Measurements from ENCODE around the gene RASGRF1.
"Not testable (repeated sequence)": the region's sequence is repeated elsewhere in the genome, so short reads cannot be mapped to it uniquely, and the experiment has no call there.

Gene RASGRF1

DNA sequence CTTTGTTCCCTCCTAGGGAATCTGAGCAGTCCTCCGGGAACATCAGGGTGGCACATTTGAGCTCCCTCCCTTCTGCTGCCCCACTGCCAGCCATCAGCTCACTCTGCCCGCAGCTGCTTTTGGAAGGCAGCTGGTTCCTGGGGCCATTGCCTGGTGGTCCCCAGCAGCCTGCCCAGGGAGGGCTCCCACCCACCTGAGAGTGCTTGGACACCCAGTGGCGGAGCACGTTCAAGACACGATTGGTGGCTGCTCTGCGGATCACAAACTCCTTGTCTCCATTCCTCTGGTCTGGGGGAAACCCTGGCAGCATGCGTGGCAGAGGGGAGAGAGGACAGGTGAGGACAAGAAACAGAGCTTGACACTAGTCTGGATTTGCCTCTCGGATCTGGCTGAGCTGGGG, 92.1 kb downstream of the RASGRF1 start:
- DNase-seq (ENCODE audit: low read depth) = no peak
- TF ChIP-seq, protein P1, sequence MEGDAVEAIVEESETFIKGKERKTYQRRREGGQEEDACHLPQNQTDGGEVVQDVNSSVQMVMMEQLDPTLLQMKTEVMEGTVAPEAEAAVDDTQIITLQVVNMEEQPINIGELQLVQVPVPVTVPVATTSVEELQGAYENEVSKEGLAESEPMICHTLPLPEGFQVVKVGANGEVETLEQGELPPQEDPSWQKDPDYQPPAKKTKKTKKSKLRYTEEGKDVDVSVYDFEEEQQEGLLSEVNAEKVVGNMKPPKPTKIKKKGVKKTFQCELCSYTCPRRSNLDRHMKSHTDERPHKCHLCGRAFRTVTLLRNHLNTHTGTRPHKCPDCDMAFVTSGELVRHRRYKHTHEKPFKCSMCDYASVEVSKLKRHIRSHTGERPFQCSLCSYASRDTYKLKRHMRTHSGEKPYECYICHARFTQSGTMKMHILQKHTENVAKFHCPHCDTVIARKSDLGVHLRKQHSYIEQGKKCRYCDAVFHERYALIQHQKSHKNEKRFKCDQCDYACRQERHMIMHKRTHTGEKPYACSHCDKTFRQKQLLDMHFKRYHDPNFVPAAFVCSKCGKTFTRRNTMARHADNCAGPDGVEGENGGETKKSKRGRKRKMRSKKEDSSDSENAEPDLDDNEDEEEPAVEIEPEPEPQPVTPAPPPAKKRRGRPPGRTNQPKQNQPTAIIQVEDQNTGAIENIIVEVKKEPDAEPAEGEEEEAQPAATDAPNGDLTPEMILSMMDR (IDR thresholded peaks at IDR 0.05; ENCODE audit: insufficient read depth, low read depth, low read length, missing control alignments) = no peak
- no peak overlapping the region for H3K4me3 ChIP-seq (ENCODE audit: low read depth, low read length)

DNA sequence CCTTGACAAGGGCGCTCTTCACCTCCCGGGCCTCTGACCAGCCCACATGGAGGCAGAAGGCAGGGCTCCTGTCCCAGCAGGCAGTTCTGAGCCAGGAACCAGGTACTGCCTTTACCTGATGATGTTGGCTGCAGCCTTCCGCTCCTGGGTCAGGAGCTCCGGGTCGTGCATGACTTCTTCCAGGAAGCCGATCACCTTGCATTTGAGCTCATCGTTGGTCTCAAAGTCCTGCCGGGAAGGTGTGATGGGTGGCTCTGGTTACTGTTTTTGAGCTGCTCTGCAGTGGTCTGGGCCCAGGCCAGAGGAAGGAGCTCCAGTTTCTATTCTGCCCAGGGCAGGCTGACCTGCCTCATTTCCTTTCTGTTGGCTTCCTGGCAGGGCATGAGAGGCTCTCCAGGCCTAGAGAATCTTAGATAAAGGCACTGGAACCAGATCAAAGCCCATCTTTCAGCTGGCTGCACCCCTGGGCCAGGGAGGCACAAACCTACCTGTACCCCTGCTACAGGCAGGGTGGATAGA, 92.5 kb downstream of the RASGRF1 start:
- no peak for DNase-seq (ENCODE audit: low read depth)
- TF ChIP-seq, protein P1 (IDR thresholded peaks at IDR 0.05; ENCODE audit: insufficient read depth, low read depth, low read length, missing control alignments) = no peak
- no peak overlapping the region for H3K4me3 ChIP-seq (ENCODE audit: low read depth, low read length)

DNA sequence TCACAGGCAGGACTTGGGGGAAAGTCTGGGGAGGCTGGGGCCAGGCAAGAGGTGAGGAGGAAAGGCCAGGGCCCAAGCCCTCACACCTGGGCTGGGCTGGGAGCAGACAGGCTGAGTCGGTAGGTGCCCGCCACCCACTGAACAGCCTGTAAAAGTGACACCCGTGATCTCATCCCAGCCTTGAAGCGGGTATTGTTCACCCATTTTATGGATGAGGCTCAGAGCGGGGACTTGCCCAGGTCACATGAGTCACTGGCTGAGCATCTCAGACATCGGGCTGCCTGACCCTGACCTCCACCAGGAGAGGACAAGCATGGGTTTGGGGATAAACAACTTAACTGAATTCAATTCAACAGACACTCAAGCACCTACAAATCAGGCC, 93.7 kb downstream of the RASGRF1 start:
- H3K4me3 ChIP-seq (ENCODE audit: low read depth, low read length) = no peak overlapping the region
- TF ChIP-seq, protein P1 (IDR thresholded peaks at IDR 0.05; ENCODE audit: insufficient read depth, low read depth, low read length, missing control alignments) = no peak
- no peak for DNase-seq (ENCODE audit: low read depth)

DNA sequence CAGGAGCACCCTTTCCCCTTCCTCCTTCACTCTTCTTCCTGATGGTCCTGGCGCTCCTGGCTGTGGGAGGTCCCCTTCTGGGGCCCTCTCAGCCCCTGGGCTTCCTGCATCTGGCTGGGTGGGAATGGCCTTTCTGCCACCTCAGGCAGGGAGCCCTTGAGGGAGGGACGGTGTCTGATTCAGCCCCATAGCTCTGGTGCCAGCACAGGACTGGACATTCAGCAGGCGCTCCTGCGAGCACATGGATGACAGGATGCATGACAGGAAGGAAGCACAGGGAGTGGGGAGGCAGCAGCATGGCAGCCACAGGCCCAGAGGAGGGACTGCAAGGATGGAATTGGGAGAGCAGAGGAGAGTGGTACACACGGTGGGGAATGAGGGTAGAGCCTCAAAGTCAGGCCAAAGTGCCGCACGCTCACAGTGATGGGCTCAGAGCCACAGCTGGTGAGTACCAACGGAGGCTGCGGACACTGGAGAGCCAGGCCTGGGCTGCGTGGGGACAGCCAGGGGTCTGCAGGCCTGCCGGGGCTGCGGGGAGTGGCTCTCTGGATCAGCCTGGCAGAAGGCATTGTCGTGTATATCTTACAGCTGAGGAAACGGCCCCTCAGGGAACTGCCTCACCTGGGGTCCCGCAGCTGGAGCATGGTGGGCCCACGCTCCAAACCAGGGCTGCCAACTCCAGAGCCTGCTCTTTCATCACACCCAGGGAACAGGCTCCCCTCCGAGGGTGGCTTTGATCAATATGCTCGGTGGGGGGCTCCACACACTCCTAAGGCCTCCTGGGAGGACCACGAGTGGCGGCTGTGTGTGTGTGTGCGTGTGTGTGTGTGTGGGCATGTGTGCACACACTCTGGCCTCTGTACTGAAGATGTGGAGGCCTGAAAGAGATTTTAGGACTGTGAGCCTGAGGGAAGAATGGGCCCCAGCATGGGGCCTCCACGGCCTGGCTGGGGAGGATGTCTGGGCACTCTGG, 94.4 kb downstream of the RASGRF1 start:
- H3K4me3 ChIP-seq (ENCODE audit: low read depth, low read length) = no peak overlapping the region
- no peak for DNase-seq (ENCODE audit: low read depth)
- TF ChIP-seq, protein P1 (IDR thresholded peaks at IDR 0.05; ENCODE audit: insufficient read depth, low read depth, low read length, missing control alignments) = no peak

DNA sequence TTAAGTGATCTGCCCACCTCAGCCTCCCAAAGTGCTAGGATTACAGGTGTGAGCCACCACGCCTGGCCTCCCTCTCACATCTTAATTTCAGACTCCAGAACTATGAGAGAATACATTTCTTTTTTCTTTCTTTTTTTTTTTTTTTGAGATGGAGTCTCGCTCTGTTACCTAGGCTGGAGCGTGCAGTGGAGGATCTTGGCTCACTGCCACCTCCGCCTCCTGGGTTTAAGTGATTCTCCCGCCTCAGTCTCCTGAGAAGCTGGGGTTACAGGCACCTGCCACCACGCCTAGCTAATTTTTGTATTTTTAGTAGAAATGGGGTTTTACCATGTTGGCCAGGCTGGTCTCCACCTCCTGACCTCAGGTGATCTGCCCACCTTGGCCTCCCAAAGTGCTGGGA, 95.4 kb downstream of the RASGRF1 start:
- DNase-seq (ENCODE audit: low read depth); H3K4me3 ChIP-seq (ENCODE audit: low read depth, low read length): not testable (repeated sequence)

DNA sequence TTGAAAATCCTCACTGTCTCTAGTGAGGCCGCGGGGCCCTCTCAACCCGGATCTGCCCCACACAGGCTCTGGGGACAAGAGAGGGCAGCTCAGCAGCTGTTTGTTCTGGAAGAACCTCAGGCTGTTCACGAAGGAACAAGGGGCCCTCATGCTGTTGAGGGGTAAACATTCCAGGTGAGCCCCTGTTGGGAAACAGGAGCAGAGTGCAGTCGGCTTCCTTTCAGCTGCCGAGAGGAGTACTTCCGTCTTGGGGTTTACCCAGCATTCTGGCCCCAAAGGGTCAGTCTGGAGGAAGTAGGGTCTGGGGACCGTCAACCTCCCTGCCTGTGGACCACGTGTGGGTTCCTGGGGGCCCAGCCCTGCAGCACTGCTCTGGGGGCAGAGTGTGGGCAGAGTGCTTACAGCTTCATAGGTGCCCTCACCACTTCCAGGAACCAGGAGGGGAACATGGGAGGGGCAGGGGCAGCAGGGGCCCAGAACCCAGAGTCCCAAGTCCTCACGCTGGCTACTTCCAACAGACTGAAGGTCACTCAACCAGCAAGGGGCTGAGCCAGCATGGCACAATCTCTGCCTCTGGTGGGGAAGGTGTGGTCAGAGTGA, 96.5 kb downstream of the RASGRF1 start:
- no peak overlapping the region for H3K4me3 ChIP-seq (ENCODE audit: low read depth, low read length)
- no peak for DNase-seq (ENCODE audit: low read depth)
- TF ChIP-seq, protein P1 (IDR thresholded peaks at IDR 0.05; ENCODE audit: insufficient read depth, low read depth, low read length, missing control alignments) = no peak

DNA sequence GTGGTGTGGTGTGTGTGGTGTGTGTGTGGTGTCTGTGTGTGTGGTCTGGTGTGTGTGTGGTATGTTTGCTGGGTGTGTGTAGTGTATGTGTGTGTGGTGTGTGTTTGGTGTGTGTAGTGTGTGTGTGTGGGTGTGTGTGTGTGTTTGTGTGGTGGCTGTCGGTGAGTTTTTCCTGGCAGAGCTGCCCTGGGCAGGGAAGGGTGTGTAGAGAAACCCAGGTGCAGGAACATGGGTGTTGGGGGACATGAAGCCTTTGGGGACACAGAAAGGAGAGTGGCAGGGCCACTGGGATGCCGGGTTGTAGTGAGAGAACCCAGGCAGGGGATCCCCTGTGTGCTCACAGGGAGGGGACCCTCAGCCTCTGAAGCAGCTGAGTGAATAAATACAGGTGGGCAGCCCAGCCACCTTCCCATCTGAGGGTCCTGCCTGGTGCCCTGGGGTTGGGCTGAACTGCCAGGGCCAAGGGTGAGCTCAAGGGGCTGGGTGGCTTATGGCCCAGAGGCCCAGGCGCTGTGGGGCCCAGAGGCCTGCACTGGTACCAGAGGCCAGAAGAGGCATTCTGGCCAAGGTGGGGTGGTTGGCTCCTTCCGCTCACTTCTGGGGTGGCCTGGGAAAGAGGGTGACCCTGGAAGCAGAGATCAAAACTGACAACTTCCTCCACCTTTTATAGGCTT, 97.2 kb downstream of the RASGRF1 start:
- H3K4me3 ChIP-seq (ENCODE audit: low read depth, low read length) = no peak overlapping the region
- TF ChIP-seq, protein P1 (IDR thresholded peaks at IDR 0.05; ENCODE audit: insufficient read depth, low read depth, low read length, missing control alignments) = no peak

More for the DNA sequence above, 97.2 kb downstream of the RASGRF1 start:
- no peak for DNase-seq (ENCODE audit: low read depth)
